Stimulated activated CD4-positive, alpha-beta T cell treated with anti-CD3 and anti-CD28 coated beads, Interleukin-15, amount 100 ng/mL, for 24 hours (primary cell): ENCODE measurements around the gene C20orf96.
"Not testable (repeated sequence)": the region's sequence is repeated elsewhere in the genome, so short reads cannot be mapped to it uniquely, and the experiment has no call there.

Experiments
- DNase-seq: peaks from one replicate; pipeline ENCODE4 v3.0.0-alpha.2; 2020

C20orf96 gene

GRCh38 chr20:226958-227357 is 63.6 kb downstream of the C20orf96 start, which contains the start of gene DEFB129:
Gene DEFB129, plus strand, starts transcription at chr20:227258. Its CDS starts 31 bp downstream, at chr20:227289.
- DNase-seq = no peak

- not testable (repeated sequence) for DNase-seq
These were observed 64.7 kb downstream of the C20orf96 start for GRCh38 chr20:225879-226278.

GRCh38 chr20:221258-221830 is 69.2 kb downstream of the C20orf96 start:
- no peak for DNase-seq
